ENCODE data around the gene ULK1.

The ULK1 gene

GRCh38 chr12:131907379-131908091 is 13.1 kb downstream of the ULK1 start:
- H3K4me1 Mint-ChIP-seq = peaks cover 27% of the 10 kb centered on the region
- peak overlapping the region in 1 of 2 donors; percentile 91 for H3K27ac Mint-ChIP-seq
- DNase-seq = no peak
- H3K4me3 Mint-ChIP-seq = no peak overlapping the region
- H3K27me3 Mint-ChIP-seq = no peaks in the 10 kb centered on the region
- H3K9me3 Mint-ChIP-seq = no peaks in the 10 kb centered on the region
- ATAC-seq = peak; percentile 23

GRCh38 chr12:131908092-131909080 is 14.0 kb downstream of the ULK1 start:
- Mint-ChIP-seq H3K4me3 (no peak overlapping the region), H3K27me3 (no peaks in the 10 kb centered on the region), H3K27ac (no peak overlapping the region), H3K4me1 (peaks cover 25% of the 10 kb centered on the region), H3K9me3 (no peaks in the 10 kb centered on the region)
- no peak for DNase-seq
- peak; percentile 43 for ATAC-seq

- peak; percentile 35 for ATAC-seq
- H3K27me3 Mint-ChIP-seq = no peaks in the 10 kb centered on the region
- H3K9me3 Mint-ChIP-seq = no peaks in the 10 kb centered on the region
- no peak for DNase-seq
- H3K4me3 Mint-ChIP-seq = no peak overlapping the region
- H3K4me1 Mint-ChIP-seq = peaks cover 17% of the 10 kb centered on the region
- H3K27ac Mint-ChIP-seq = no peak overlapping the region
Observed at GRCh38 chr12:131909081-131909751, 14.8 kb downstream of the ULK1 start.

- no peaks in the 10 kb centered on the region for H3K9me3 Mint-ChIP-seq
- no peak for ATAC-seq
- no peak overlapping the region for H3K4me3 Mint-ChIP-seq
- no peak overlapping the region for H3K27ac Mint-ChIP-seq
- H3K4me1 Mint-ChIP-seq = peaks cover 11% of the 10 kb centered on the region
- H3K27me3 Mint-ChIP-seq = no peaks in the 10 kb centered on the region
- no peak for DNase-seq
Observed at GRCh38 chr12:131909752-131910219, 15.4 kb downstream of the ULK1 start.

GRCh38 chr12:131910302-131911027 is 16.0 kb downstream of the ULK1 start:
- ATAC-seq (no peak), DNase-seq (no peak)
- Mint-ChIP-seq H3K27me3 (no peaks in the 10 kb centered on the region), H3K4me1 (peaks cover 5% of the 10 kb centered on the region), H3K27ac (no peak overlapping the region), H3K9me3 (no peaks in the 10 kb centered on the region), H3K4me3 (no peak overlapping the region)

GRCh38 chr12:131911028-131911650 is 16.7 kb downstream of the ULK1 start:
- DNase-seq (no peak), ATAC-seq (no peak)
- no peaks in the 10 kb centered on the region for H3K27me3 Mint-ChIP-seq
- H3K27ac Mint-ChIP-seq = no peak overlapping the region
- no peak overlapping the region for H3K4me3 Mint-ChIP-seq
- H3K9me3 Mint-ChIP-seq = no peaks in the 10 kb centered on the region
- H3K4me1 Mint-ChIP-seq = no peaks in the 10 kb centered on the region

- no peaks in the 10 kb centered on the region for H3K27me3 Mint-ChIP-seq
- ATAC-seq (no peak), DNase-seq (no peak)
- H3K27ac Mint-ChIP-seq = no peak overlapping the region
- no peaks in the 10 kb centered on the region for H3K9me3 Mint-ChIP-seq
- no peaks in the 10 kb centered on the region for H3K4me1 Mint-ChIP-seq
- no peak overlapping the region for H3K4me3 Mint-ChIP-seq
Observed at GRCh38 chr12:131911851-131912477, 17.5 kb downstream of the ULK1 start.

GRCh38 chr12:131912518-131913274 is 18.3 kb downstream of the ULK1 start:
- DNase-seq = no peak
- H3K27ac Mint-ChIP-seq = no peak overlapping the region
- no peak overlapping the region for H3K4me3 Mint-ChIP-seq
- no peaks in the 10 kb centered on the region for H3K27me3 Mint-ChIP-seq
- H3K9me3 Mint-ChIP-seq = no peaks in the 10 kb centered on the region
- ATAC-seq = no peak
- no peaks in the 10 kb centered on the region for H3K4me1 Mint-ChIP-seq

- Mint-ChIP-seq H3K4me1 (no peaks in the 10 kb centered on the region), H3K4me3 (no peak overlapping the region)
Observed at GRCh38 chr12:131913666-131914065, 19.2 kb downstream of the ULK1 start.

GRCh38 chr12:131914179-131914702 is 19.8 kb downstream of the ULK1 start:
- Mint-ChIP-seq H3K27me3 (no peaks in the 10 kb centered on the region), H3K4me1 (no peaks in the 10 kb centered on the region), H3K27ac (peak overlapping the region in 1 of 2 donors; percentile 82), H3K4me3 (no peak overlapping the region), H3K9me3 (no peaks in the 10 kb centered on the region)
- no peak for ATAC-seq
- DNase-seq = no peak

More at GRCh38 chr12:131913666-131914065, 19.2 kb downstream of the ULK1 start:
- H3K27me3 Mint-ChIP-seq = no peaks in the 10 kb centered on the region
- ATAC-seq (no peak), DNase-seq (no peak)
- H3K27ac Mint-ChIP-seq = no peak overlapping the region
- no peaks in the 10 kb centered on the region for H3K9me3 Mint-ChIP-seq

GRCh38 chr12:131915000-131915689 is 20.7 kb downstream of the ULK1 start:
- no peak overlapping the region for H3K4me3 Mint-ChIP-seq
- H3K27ac Mint-ChIP-seq = peak overlapping the region in 1 of 2 donors; percentile 63
- H3K9me3 Mint-ChIP-seq = no peaks in the 10 kb centered on the region
- DNase-seq (no peak), ATAC-seq (no peak)
- H3K27me3 Mint-ChIP-seq = no peaks in the 10 kb centered on the region
- no peaks in the 10 kb centered on the region for H3K4me1 Mint-ChIP-seq

- Mint-ChIP-seq H3K9me3 (no peaks in the 10 kb centered on the region), H3K27me3 (no peaks in the 10 kb centered on the region), H3K27ac (no peak overlapping the region), H3K4me1 (no peaks in the 10 kb centered on the region), H3K4me3 (no peak overlapping the region)
- DNase-seq = no peak
- ATAC-seq = no peak
Observed at GRCh38 chr12:131915823-131916222, 21.4 kb downstream of the ULK1 start.

Data from stimulated activated naive CD8-positive, alpha-beta T cell treated with anti-CD3 and anti-CD28 coated beads, Interleukin-15, amount 100 ng/mL, for 72 hours (primary cell).